Common myeloid progenitor, CD34-positive (primary cell): ENCODE measurements around the gene CROCC.

Source experiments
- CTCF ChIA-PET: fragments of 350-600 bp; sonication (Branson Sonifier 250); formaldehyde crosslinking; loops from one replicate; lab custom pipeline; 2021; ENCODE audit warnings: antibody characterized with exemption; lab: Charles Lee
- POLR2A ChIA-PET: fragments of 350-600 bp; sonication (Branson Sonifier 250); formaldehyde crosslinking; loops from one replicate; lab custom pipeline; 2021; ENCODE audit warnings: antibody characterized with exemption; lab: Charles Lee
- DNase-seq, 3 donors: peaks; one replicate each; pipeline versions ENCODE4 v3.0.0 to v3.0.0-alpha.2; 2013
- H3K27ac ChIP-seq, 2 experiments: 1 replicate in 1 of 2; 2 replicates in 1 of 2; pipeline ENCODE4 v1.7.0; 2013; ENCODE audit warnings: inconsistent platforms in 2 of 2, low read length in 2 of 2, mild to moderate bottlenecking in 2 of 2, low read depth in 1 of 2, moderate library complexity in 1 of 2; ENCODE audit not compliant: severe bottlenecking in 2 of 2, insufficient read depth in 1 of 2, poor library complexity in 1 of 2
- H3K27me3 ChIP-seq, 5 experiments: replicated peaks in 2 of 5; 1 replicate in 3 of 5; 2 replicates in 2 of 5; pipeline versions ENCODE4 v1.6.1 to v1.7.0; 2013; ENCODE audit warnings: low read length in 4 of 5, mild to moderate bottlenecking in 2 of 5, moderate library complexity in 2 of 5, inconsistent platforms in 1 of 5; ENCODE audit not compliant: insufficient read depth in 5 of 5, control insufficient read depth in 4 of 5
- H3K36me3 ChIP-seq, 4 experiments: 1 replicate in 2 of 4; 2 replicates in 2 of 4; pipeline versions ENCODE4 v1.6.1 to v1.7.0; 2013; ENCODE audit warnings: low read length in 3 of 4, control low read depth in 1 of 4, mild to moderate bottlenecking in 1 of 4; ENCODE audit not compliant: control insufficient read depth in 4 of 4, insufficient read depth in 4 of 4
- H3K4me1 ChIP-seq, 4 experiments: 1 replicate in 3 of 4; 2 replicates in 1 of 4; pipeline versions ENCODE4 v1.6.1 to v1.7.1; 2013; ENCODE audit warnings: low read length in 3 of 4, mild to moderate bottlenecking in 3 of 4, control low read depth in 1 of 4, inconsistent platforms in 1 of 4, moderate library complexity in 1 of 4; ENCODE audit not compliant: control insufficient read depth in 4 of 4, insufficient read depth in 4 of 4; ENCODE audit errors: control extremely low read depth in 1 of 4
- H3K4me3 ChIP-seq, 7 experiments: 1 replicate in 4 of 7; 2 replicates in 3 of 7; pipeline versions ENCODE4 v1.5.1 to v1.7.0; 2013; ENCODE audit warnings: mild to moderate bottlenecking in 7 of 7, low read length in 6 of 7, moderate library complexity in 6 of 7, inconsistent platforms in 2 of 7, low read depth in 2 of 7, control low read depth in 1 of 7; ENCODE audit not compliant: insufficient read depth in 4 of 7, control insufficient read depth in 1 of 7; ENCODE audit errors: extremely low read depth in 1 of 7
- H3K9me3 ChIP-seq, 5 experiments: 1 replicate in 4 of 5; 2 replicates in 1 of 5; pipeline versions ENCODE4 v1.6.1 to v1.7.1; 2013; ENCODE audit warnings: low read length in 4 of 5, mild to moderate bottlenecking in 2 of 5, inconsistent platforms in 1 of 5, low read depth in 1 of 5, moderate library complexity in 1 of 5; ENCODE audit not compliant: control insufficient read depth in 4 of 5, insufficient read depth in 2 of 5; ENCODE audit errors: control extremely low read depth in 1 of 5
- WGBS: methylation state at CpG from one replicate; pipeline ENCODE4 v1.1.5; 2013; ENCODE audit not compliant: insufficient coverage; 5-methylcytosine and 5-hydroxymethylcytosine counted together

Gene CROCC

GRCh38 chr1:16989676-16990391 is 68.1 kb downstream of the CROCC start:
- Histone ChIP-seq H3K9me3 (no peaks in the 10 kb centered on the region), H3K4me3 (no peak overlapping the region), H3K27me3 (no peaks in the 10 kb centered on the region), H3K27ac (no peak overlapping the region), H3K4me1 (peaks cover 0 to 3% (median 1%) of the 10 kb centered on the region in 4 experiments), H3K36me3 (peaks cover 7 to 68% (median 33%) of the 10 kb centered on the region in 4 experiments)
- no peak for DNase-seq
- WGBS: 97% methylated on average over 22 of the region's 22 CpGs
- ChIA-PET CTCF (interaction anchor here (0.8 to 4.9 kb wide), 8 partner anchors 10 to 29 kb away, joined by 3 to 24 read pairs (median 6); no protein-coding TSS in a partner anchor), POLR2A (interaction anchor here (0.9 kb wide), 1 partner anchor 21 kb away, joined by 3 read pairs; no protein-coding TSS in a partner anchor)

DNA sequence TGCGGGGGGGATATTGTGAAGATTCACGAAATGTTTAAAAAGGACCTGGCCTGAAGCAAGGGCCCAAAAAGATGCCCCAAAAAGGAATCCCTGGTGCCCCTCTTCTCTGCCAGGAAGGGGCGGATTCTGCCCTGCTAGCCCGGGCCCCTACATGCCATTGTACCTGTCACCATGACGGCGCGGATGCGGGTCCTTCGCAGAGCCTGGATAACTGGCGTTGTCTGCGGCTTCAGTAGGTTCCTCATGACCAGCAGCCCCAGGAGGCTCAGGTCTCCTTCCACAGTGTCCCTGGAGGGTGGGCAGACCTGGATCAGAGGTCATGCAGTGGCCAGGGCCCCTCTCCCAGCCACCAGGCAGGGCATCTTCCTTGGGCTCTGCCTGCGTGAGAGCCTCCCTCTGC is 69.8 kb downstream of the CROCC start:
- WGBS: over 99% methylated on average over 12 of the region's 12 CpGs
- no peaks in the 10 kb centered on the region for H3K4me1 ChIP-seq
- H3K36me3 ChIP-seq: peaks cover 7 to 70% (median 36%) of the 10 kb centered on the region in 4 experiments
- CTCF ChIA-PET: no interaction called here
- H3K27ac ChIP-seq: no peak overlapping the region
- H3K27me3 ChIP-seq: no peaks in the 10 kb centered on the region
- H3K4me3 ChIP-seq: no peak overlapping the region
- DNase-seq: no peak
- POLR2A ChIA-PET: interaction anchor here (1.3 kb wide), 1 partner anchor 18 kb away, joined by 5 read pairs; no protein-coding TSS in a partner anchor
- H3K9me3 ChIP-seq: no peaks in the 10 kb centered on the region

- H3K4me3 ChIP-seq: no peak overlapping the region
- ChIA-PET CTCF (interaction anchor here (1.3 kb wide), 1 partner anchor 13 kb away, joined by 4 read pairs; no protein-coding TSS in a partner anchor), POLR2A (interaction anchor here (1.0 to 1.3 kb wide), 2 partner anchors 11 to 17 kb away, joined by 3 to 5 read pairs; partner anchors contain the start of gene MFAP2)
- H3K36me3 ChIP-seq: peaks cover 7 to 70% (median 39%) of the 10 kb centered on the region in 4 experiments
- 95% methylated on average over 11 of the region's 12 CpGs for WGBS
- no peaks in the 10 kb centered on the region for H3K27me3 ChIP-seq
- no peaks in the 10 kb centered on the region for H3K9me3 ChIP-seq
- H3K27ac ChIP-seq: no peak overlapping the region
- H3K4me1 ChIP-seq: no peaks in the 10 kb centered on the region
- no peak for DNase-seq
These were observed 70.4 kb downstream of the CROCC start for GRCh38 chr1:16992102-16992501.

DNA sequence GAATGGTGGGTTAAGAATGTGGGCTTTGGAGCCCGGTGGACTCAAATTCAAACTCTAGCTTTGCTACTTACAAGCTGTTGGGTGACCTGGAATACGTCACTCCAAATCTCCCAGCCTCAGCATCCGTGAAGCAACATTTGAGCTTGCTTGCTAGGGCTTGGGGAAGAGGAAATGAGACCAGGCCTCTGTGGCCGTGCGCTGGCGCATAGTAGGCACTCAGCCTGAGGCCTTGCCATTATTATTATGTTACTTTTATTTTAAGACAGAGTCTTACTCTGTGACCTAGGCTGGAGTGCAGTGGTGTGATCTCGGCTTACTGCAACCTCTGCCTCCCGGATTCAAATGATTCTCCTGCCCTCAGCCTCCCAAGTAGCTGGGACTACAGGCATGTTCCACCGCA is 70.9 kb downstream of the CROCC start:
- ChIA-PET CTCF (interaction anchor here (1.3 kb wide), 1 partner anchor 13 kb away, joined by 4 read pairs; no protein-coding TSS in a partner anchor), POLR2A (interaction anchor here (1.0 to 1.3 kb wide), 2 partner anchors 12 to 17 kb away, joined by 3 to 5 read pairs; partner anchors contain the start of gene MFAP2)
- no peaks in the 10 kb centered on the region for H3K4me1 ChIP-seq
- H3K27me3 ChIP-seq: no peaks in the 10 kb centered on the region
- DNase-seq: no peak
- H3K36me3 ChIP-seq: peaks cover 7 to 66% (median 34%) of the 10 kb centered on the region in 4 experiments
- H3K9me3 ChIP-seq: no peaks in the 10 kb centered on the region
- WGBS: 100% methylated on average over 8 of the region's 9 CpGs
- H3K27ac ChIP-seq: no peak overlapping the region
- no peak overlapping the region for H3K4me3 ChIP-seq

DNA sequence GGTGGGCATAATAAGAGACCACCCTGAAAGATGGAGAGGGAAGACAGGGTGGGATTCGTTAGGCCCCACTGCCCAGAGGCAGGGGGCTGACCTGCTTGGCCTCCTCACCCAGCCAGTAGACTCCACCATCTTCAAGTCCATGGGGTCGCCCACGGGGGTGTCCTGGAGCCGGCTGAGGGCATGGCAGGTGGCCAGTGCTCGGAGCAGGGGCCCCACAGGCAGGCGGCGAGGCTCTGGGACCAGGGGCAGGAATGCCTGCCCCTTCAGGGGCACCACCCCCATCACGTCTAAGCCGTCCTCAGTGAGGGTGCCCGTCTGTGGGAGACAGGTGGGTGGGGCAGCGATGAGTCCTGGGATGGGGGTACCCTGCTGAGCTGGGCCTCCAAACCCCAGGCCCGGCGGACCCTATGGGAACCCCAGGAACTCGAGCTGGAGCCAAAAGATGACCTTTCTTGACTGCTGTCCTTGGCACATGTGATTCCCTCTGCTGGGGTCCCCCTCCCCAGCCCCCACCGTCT is 71.8 kb downstream of the CROCC start:
- Histone ChIP-seq H3K4me1 (no peaks in the 10 kb centered on the region), H3K27me3 (no peaks in the 10 kb centered on the region), H3K4me3 (no peak overlapping the region), H3K9me3 (no peaks in the 10 kb centered on the region), H3K27ac (no peak overlapping the region), H3K36me3 (peaks cover 4 to 66% (median 32%) of the 10 kb centered on the region in 4 experiments)
- DNase-seq: no peak
- 91% methylated on average over 13 of the region's 15 CpGs for WGBS
- CTCF ChIA-PET: no interaction called here
- POLR2A ChIA-PET: no interaction called here

- Histone ChIP-seq H3K36me3 (peaks cover 2 to 59% (median 33%) of the 10 kb centered on the region in 4 experiments), H3K27me3 (no peaks in the 10 kb centered on the region), H3K27ac (no peak overlapping the region), H3K9me3 (no peaks in the 10 kb centered on the region), H3K4me1 (no peaks in the 10 kb centered on the region), H3K4me3 (no peak overlapping the region)
- CTCF ChIA-PET: no interaction called here
- DNase-seq: no peak
- WGBS: 98% methylated on average over 13 of the region's 14 CpGs
- POLR2A ChIA-PET: no interaction called here
These were observed 75.1 kb downstream of the CROCC start for GRCh38 chr1:16996845-16997244.

DNA sequence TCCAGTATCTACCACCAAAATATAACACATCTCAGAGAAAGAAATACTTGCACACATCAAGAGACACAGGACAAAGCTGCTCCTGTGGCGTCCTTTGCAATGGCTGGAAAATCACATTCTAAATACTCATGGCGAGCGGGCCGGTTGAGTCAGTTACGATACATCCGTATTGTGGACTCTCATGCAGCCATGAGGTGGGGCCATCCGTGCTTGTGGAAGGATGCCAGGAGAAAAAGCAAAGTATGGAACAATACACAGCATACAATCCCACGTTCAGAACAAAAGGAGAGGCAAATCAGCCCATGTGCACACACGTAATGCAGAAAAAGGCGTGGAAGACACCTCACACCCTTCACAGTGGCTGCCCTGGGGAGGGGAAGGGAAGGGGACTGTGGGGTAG is 76.9 kb downstream of the CROCC start:
- no peak for DNase-seq
- Histone ChIP-seq H3K4me1 (no peaks in the 10 kb centered on the region), H3K36me3 (peaks cover 0 to 61% (median 43%) of the 10 kb centered on the region in 4 experiments), H3K4me3 (no peak overlapping the region), H3K9me3 (no peaks in the 10 kb centered on the region), H3K27ac (no peak overlapping the region), H3K27me3 (no peaks in the 10 kb centered on the region)
- WGBS: 98% methylated on average over 6 of the region's 10 CpGs
- POLR2A ChIA-PET: no interaction called here
- CTCF ChIA-PET: interaction anchor here (1.0 kb wide), 1 partner anchor 39 kb away, joined by 3 read pairs; no protein-coding TSS in a partner anchor
